GM21423 (cell line): Measurements from ENCODE around the gene PRSS57.

Experiments
- ATAC-seq: cut with Tn5 transposase; IDR thresholded peaks from one replicate; pipeline ENCODE4 v1.9.1; 2021; ENCODE audit warnings: mild to moderate bottlenecking, moderate library complexity; ENCODE audit not compliant: unreplicated experiment

Gene PRSS57

DNA sequence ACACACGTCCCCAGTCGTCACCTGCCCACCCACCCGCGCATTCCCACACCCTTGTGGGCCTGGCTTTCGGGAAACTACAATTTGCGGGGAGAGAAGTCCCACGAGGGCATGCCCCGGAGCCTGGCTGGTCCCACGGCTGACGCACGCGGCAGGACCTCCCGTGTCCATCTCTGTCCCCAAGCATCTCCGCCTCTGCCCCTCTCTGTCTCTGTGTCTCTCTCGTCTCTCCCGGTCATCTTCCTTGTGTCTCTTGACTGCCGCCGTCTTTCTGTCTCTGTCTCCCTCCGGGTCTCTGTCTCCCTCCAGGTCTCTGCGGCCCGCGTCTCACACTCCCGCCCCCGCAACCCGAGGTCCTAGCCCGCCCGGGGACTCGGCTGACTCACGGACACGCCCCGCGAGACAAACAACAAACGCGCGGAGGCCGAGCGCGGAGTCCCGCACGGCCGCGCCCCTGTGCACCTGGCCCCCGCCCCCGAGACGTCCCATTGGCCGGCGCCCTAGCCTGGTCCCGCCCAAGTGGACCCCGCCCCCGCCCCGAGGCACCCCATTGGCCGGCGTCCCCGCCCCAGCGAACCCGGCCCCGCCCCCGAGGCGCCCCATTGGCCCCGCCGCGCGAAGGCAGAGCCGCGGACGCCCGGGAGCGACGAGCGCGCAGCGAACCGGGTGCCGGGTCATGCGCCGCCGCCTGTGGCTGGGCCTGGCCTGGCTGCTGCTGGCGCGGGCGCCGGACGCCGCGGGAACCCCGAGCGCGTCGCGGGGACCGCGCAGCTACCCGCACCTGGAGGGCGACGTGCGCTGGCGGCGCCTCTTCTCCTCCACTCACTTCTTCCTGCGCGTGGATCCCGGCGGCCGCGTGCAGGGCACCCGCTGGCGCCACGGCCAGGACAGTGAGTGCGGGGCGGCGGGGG is 55.7 kb downstream of the PRSS57 start, which contains the start of gene FGF22:
Gene FGF22, plus strand, starts transcription at position 627 of the 908 bp plus-strand sequence. Its CDS starts 47 bp downstream, at position 674.
- peak; percentile 61 for ATAC-seq

DNA sequence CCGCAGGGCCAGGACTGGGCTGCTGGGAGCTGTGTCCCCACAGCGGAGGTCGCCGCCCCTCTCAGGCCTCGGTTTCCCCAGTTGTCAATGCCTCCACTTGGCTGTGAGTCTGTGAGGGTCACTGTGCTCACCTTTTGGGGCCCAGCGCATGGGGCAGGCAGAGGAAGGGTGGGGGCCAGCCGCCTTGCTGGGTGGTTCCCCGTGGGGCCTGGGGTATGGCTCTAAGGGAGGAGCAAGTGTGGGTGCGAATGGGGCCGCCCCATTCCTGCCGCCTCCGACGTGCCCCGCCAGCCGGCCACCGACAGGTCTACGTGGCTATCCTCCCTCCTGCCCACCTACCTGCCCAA is 56.4 kb downstream of the PRSS57 start:
- ATAC-seq: no peak
